ENCODE results near the gene LILRB2.
"Not testable (repeated sequence)": the region's sequence is repeated elsewhere in the genome, so short reads cannot be mapped to it uniquely, and the experiment has no call there.

Gene LILRB2

GRCh38 chr19:54240372-54241336 is 40.3 kb downstream of the LILRB2 start:
- DNase-seq (ENCODE audit: low read depth in 2 of 2): not testable (repeated sequence)

GRCh38 chr19:54239491-54240371 is 41.2 kb downstream of the LILRB2 start:
- not testable (repeated sequence) for DNase-seq (ENCODE audit: low read depth in 2 of 2)

GRCh38 chr19:54233941-54234340 is 47.0 kb downstream of the LILRB2 start:
- DNase-seq (ENCODE audit: low read depth in 2 of 2): no peak

GRCh38 chr19:54231077-54231931 is 49.6 kb downstream of the LILRB2 start:
- peak; percentile 68 to 71 for DNase-seq (ENCODE audit: low read depth in 2 of 2)

GRCh38 chr19:54230031-54230430 is 50.9 kb downstream of the LILRB2 start:
- no peak for DNase-seq (ENCODE audit: low read depth in 2 of 2)

DNA sequence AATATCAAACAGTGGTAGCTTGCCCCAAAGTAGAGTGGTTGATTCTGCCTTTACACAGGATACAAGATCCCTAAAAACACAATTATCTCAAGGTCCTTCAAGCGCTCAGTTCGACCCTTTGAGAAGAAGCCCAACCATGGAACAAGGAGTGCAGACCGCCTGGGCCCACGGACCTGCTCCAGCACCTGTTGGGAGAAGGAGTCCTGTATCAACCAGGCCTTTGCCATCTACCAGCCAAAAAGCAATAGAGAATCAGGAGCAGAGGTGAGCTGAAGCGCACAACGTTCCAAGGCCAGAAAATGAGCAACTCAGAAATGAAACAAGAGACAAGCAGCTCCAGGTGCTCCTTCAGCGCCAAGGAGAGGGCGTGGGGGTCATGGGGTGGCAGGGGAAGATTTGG is 51.8 kb downstream of the LILRB2 start:
- DNase-seq (ENCODE audit: low read depth in 2 of 2): no peak

GRCh38 chr19:54224619-54225018 is 56.3 kb downstream of the LILRB2 start:
- not testable (repeated sequence) for DNase-seq (ENCODE audit: low read depth in 2 of 2)

- DNase-seq (ENCODE audit: low read depth in 2 of 2): not testable (repeated sequence)
These were observed 57.0 kb downstream of the LILRB2 start for GRCh38 chr19:54223937-54224281.
